H9 (cell line): ENCODE data around the gene ADSL. TPM values are rescaled to one million over a fixed set of nuclear protein-coding genes. Genes with fewer than 3 reads are reported as not detected.

Experiments used
- DNase-seq: peaks from one replicate; pipeline ENCODE4 v3.0.0-alpha.2; 2017
- H2AFZ ChIP-seq: one replicate; pipeline ENCODE4 v1.6.1; 2013; ENCODE audit warnings: mild to moderate bottlenecking, low read length, control low read depth, moderate library complexity
- H2AK5ac ChIP-seq: 2 replicates; pipeline ENCODE4 v1.6.1; 2013; ENCODE audit warnings: low read length, control low read depth, mixed read lengths; ENCODE audit not compliant: insufficient read length
- H2BK120ac ChIP-seq: one replicate; pipeline ENCODE4 v1.6.1; 2013; ENCODE audit warnings: low read depth, mild to moderate bottlenecking, low read length, control low read depth, inconsistent platforms; ENCODE audit not compliant: poor library complexity, severe bottlenecking
- H2BK12ac ChIP-seq: 2 replicates; pipeline ENCODE4 v1.6.1; 2013; ENCODE audit warnings: low read length, control low read depth, mixed read lengths, low read depth; ENCODE audit not compliant: insufficient read length
- H2BK15ac ChIP-seq: 2 replicates; pipeline ENCODE4 v1.6.1; 2013; ENCODE audit warnings: low read depth, low read length, control low read depth
- H2BK20ac ChIP-seq: one replicate; pipeline ENCODE4 v1.6.1; 2013; ENCODE audit warnings: low read depth, mild to moderate bottlenecking, low read length, control low read depth, inconsistent platforms; ENCODE audit not compliant: poor library complexity, severe bottlenecking
- H2BK5ac ChIP-seq: 2 replicates; pipeline ENCODE4 v1.6.1; 2013; ENCODE audit warnings: low read length, control low read depth, mixed read lengths; ENCODE audit not compliant: insufficient read length
- H3K14ac ChIP-seq: 2 replicates; pipeline ENCODE4 v1.6.1; 2013; ENCODE audit warnings: low read length, control low read depth; ENCODE audit not compliant: insufficient read depth
- H3K18ac ChIP-seq: 2 replicates; pipeline ENCODE4 v1.6.1; 2013; ENCODE audit warnings: low read depth, mild to moderate bottlenecking, mixed read lengths, low read length, control low read depth; ENCODE audit not compliant: insufficient read length
- H3K23ac ChIP-seq: 2 replicates; pipeline ENCODE4 v1.6.1; 2013; ENCODE audit warnings: low read length, control low read depth, mixed read lengths, low read depth; ENCODE audit not compliant: insufficient read length
- H3K23me2 ChIP-seq: 2 replicates; pipeline ENCODE4 v1.6.1; 2013; ENCODE audit warnings: low read depth, mild to moderate bottlenecking, mixed read lengths, low read length, control low read depth; ENCODE audit not compliant: insufficient read length, poor library complexity, severe bottlenecking
- H3K27ac ChIP-seq: 2 replicates; pipeline ENCODE4 v1.5.1; 2013; ENCODE audit warnings: low read length, control low read depth, mixed read lengths, low read depth; ENCODE audit not compliant: insufficient read length
- H3K27me3 ChIP-seq: 2 replicates; pipeline ENCODE4 v1.6.1; 2013; ENCODE audit warnings: low read length, control low read depth, inconsistent platforms; ENCODE audit not compliant: insufficient read depth
- H3K4ac ChIP-seq: 2 replicates; pipeline ENCODE4 v1.6.1; 2013; ENCODE audit warnings: low read depth, mild to moderate bottlenecking, control low read depth, inconsistent platforms, low read length, moderate library complexity
- H3K4me1 ChIP-seq: 2 replicates; pipeline ENCODE4 v1.6.1; 2013; ENCODE audit warnings: low read length, control low read depth, inconsistent platforms; ENCODE audit not compliant: insufficient read depth
- H3K4me2 ChIP-seq: 2 replicates; pipeline ENCODE4 v1.6.1; 2013; ENCODE audit warnings: low read length, control low read depth, mixed read lengths; ENCODE audit not compliant: insufficient read length, insufficient read depth
- H3K56ac ChIP-seq: 2 replicates; pipeline ENCODE4 v1.6.1; 2013; ENCODE audit warnings: low read depth, mild to moderate bottlenecking, mixed read lengths, low read length, control low read depth; ENCODE audit not compliant: insufficient read length
- H3K79me1 ChIP-seq: 2 replicates; pipeline ENCODE4 v1.6.1; 2013; ENCODE audit warnings: low read depth, mild to moderate bottlenecking, moderate library complexity, low read length, control low read depth, inconsistent platforms; ENCODE audit not compliant: insufficient read depth, poor library complexity, severe bottlenecking
- H3K79me2 ChIP-seq: 2 replicates; pipeline ENCODE4 v1.6.1; 2013; ENCODE audit warnings: low read length, control low read depth, inconsistent platforms; ENCODE audit not compliant: insufficient read depth
- H3K9ac ChIP-seq: 2 replicates; pipeline ENCODE4 v1.6.1; 2013; ENCODE audit warnings: low read length, control low read depth, mixed read lengths; ENCODE audit not compliant: insufficient read length; ENCODE audit errors: extremely low read depth
- H3K9me3 ChIP-seq: one replicate; pipeline ENCODE4 v1.6.1; 2013; ENCODE audit warnings: low read depth, low read length, inconsistent platforms; ENCODE audit not compliant: control insufficient read depth
- H3T11ph ChIP-seq: one replicate; pipeline ENCODE4 v1.6.1; 2013; ENCODE audit warnings: mild to moderate bottlenecking, low read length, control low read depth, inconsistent platforms
- H4K20me1 ChIP-seq: one replicate; pipeline ENCODE4 v1.6.1; 2013; ENCODE audit not compliant: control insufficient read depth, insufficient read length, insufficient read depth
- H4K5ac ChIP-seq: 2 replicates; pipeline ENCODE4 v1.6.1; 2013; ENCODE audit warnings: low read depth, mild to moderate bottlenecking, mixed read lengths, low read length, control low read depth; ENCODE audit not compliant: insufficient read length
- H4K8ac ChIP-seq: replicated peaks from 2 replicates; pipeline ENCODE4 v1.6.1; 2013; ENCODE audit warnings: low read length, control low read depth, mixed read lengths, low read depth; ENCODE audit not compliant: insufficient read length
- H4K91ac ChIP-seq: 2 replicates; pipeline ENCODE4 v1.6.1; 2013; ENCODE audit warnings: low read depth, mild to moderate bottlenecking, moderate library complexity, mixed read lengths, low read length, control low read depth; ENCODE audit not compliant: insufficient read length
- H3K27ac Mint-ChIP-seq, 3 experiments: 2 replicates in 2 of 3; 3 replicates in 1 of 3; pipeline ENCODE4 v1.8.0; 2020 to 2021; ENCODE audit warnings: mixed read lengths in 3 of 3, mild to moderate bottlenecking in 1 of 3, moderate library complexity in 1 of 3
- H3K27me3 Mint-ChIP-seq: 2 replicates; pipeline ENCODE4 v1.8.0; 2021; ENCODE audit warnings: low read depth, mild to moderate bottlenecking, moderate library complexity, mixed read lengths
- H3K36me3 Mint-ChIP-seq, 3 experiments: 2 replicates in 2 of 3; 3 replicates in 1 of 3; pipeline ENCODE4 v1.8.0; 2020 to 2021; ENCODE audit warnings: low read depth in 3 of 3, mixed read lengths in 3 of 3; ENCODE audit not compliant: insufficient read depth in 1 of 3
- H3K4me1 Mint-ChIP-seq, 2 experiments: 2 replicates each; pipeline ENCODE4 v1.8.0; 2020; ENCODE audit warnings: mixed read lengths in 2 of 2
- H3K4me3 Mint-ChIP-seq, 2 experiments: 2 replicates in 1 of 2; 3 replicates in 1 of 2; pipeline ENCODE4 v1.8.0; 2020 to 2021; ENCODE audit warnings: mild to moderate bottlenecking in 2 of 2, mixed read lengths in 2 of 2, moderate library complexity in 1 of 2
- H3K9me3 Mint-ChIP-seq, 2 experiments: 2 replicates in 1 of 2; 3 replicates in 1 of 2; pipeline ENCODE4 v1.8.0; 2020; ENCODE audit warnings: mild to moderate bottlenecking in 2 of 2, mixed read lengths in 2 of 2, moderate library complexity in 1 of 2
- CTCF ChIP-seq: fragments of 200-600 bp; sonication (generic); conservative IDR thresholded peaks from 3 replicates; pipeline ENCODE4 v1.8.0; 2021; ENCODE audit warnings: antibody characterized with exemption, mild to moderate bottlenecking
- WGBS: extraction: QIAGEN DNeasy Blood & Tissue Kit; methylation state at CpG from one replicate; pipeline ENCODE4 v1.1.7; 2013; ENCODE audit warnings: missing lambda C conversion rate, low lambda C conversion rate, mixed read lengths; ENCODE audit not compliant: insufficient read length; ENCODE audit errors: extremely low coverage; 5-methylcytosine and 5-hydroxymethylcytosine counted together
- total RNA-seq: library from RNA; stranded (reverse); gene quantifications from 2 replicates; pipeline ENCODE4 v1.2.1, GENCODE V29; 2021

ADSL gene
- total RNA-seq, 1 experiment from 2014 or later, result 175 TPM

GRCh38 chr22:40308999-40309573 is 37.2 kb upstream of the ADSL start:
- H3K79me1 ChIP-seq, result no peaks in the 10 kb centered on the region
- no peak overlapping the region for H2BK20ac ChIP-seq
- TF ChIP-seq CTCF, result no peak
- DNase-seq, result no peak
- H3K23ac ChIP-seq, result no peak overlapping the region
- Mint-ChIP-seq H3K36me3 (peaks cover 27 to 75% (median 62%) of the 10 kb centered on the region in 3 experiments; a peak in 6 of 7 replicates), H3K27ac (no peak overlapping the region), H3K4me3 (no peak overlapping the region), H3K27me3 (no peaks in the 10 kb centered on the region), H3K4me1 (no peaks in the 10 kb centered on the region), H3K9me3 (no peaks in the 10 kb centered on the region)
- H4K20me1 ChIP-seq, result no peaks in the 10 kb centered on the region
- H2BK12ac ChIP-seq, result no peak overlapping the region
- H3K9ac ChIP-seq, result no peak overlapping the region
- H3K23me2 ChIP-seq, result no peaks in the 10 kb centered on the region
- no peaks in the 10 kb centered on the region for H3K4me1 ChIP-seq
- H2BK5ac ChIP-seq, result no peak overlapping the region
- H3T11ph ChIP-seq, result no peak overlapping the region
- H2BK15ac ChIP-seq, result no peak overlapping the region
- no peaks in the 10 kb centered on the region for H3K9me3 ChIP-seq
- H3K79me2 ChIP-seq, result no peaks in the 10 kb centered on the region
- H4K5ac ChIP-seq, result no peak overlapping the region
- no peak overlapping the region for H2BK120ac ChIP-seq
- H4K8ac ChIP-seq, result no peak overlapping the region
- no peak overlapping the region for H2AK5ac ChIP-seq
- no CpG with 5 or more reads among the region's 6 CpGs for WGBS
- no peak overlapping the region for H3K4me2 ChIP-seq
- H3K27me3 ChIP-seq, result no peaks in the 10 kb centered on the region
- no peak overlapping the region for H3K14ac ChIP-seq
- H3K27ac ChIP-seq, result no peak overlapping the region
- no peak overlapping the region for H4K91ac ChIP-seq
- no peak overlapping the region for H2AFZ ChIP-seq
- no peak overlapping the region for H3K4ac ChIP-seq
- H3K18ac ChIP-seq, result no peak overlapping the region
- no peak overlapping the region for H3K56ac ChIP-seq
